Neural progenitor cell (in vitro differentiated cells): ENCODE results near the gene OLR1. TPM values are rescaled to one million over a fixed set of nuclear protein-coding genes. Genes with fewer than 3 reads are reported as not detected.

Experiments
- DNase-seq: peaks from one replicate; pipeline ENCODE4 v3.0.0-alpha.2; 2016; ENCODE audit warnings: low spot score
- H2AFZ ChIP-seq: fragments of 200-600 bp; sonication (generic); replicated peaks from 2 replicates; pipeline ENCODE4 v1.6.1; 2016; ENCODE audit warnings: antibody characterized with exemption
- H3F3A ChIP-seq: fragments of 200-600 bp; sonication (generic); 2 replicates; pipeline ENCODE4 v1.6.1; 2016; ENCODE audit warnings: antibody characterized with exemption, low read depth
- H3K27ac ChIP-seq: fragments of 200-600 bp; sonication (generic); 2 replicates; pipeline ENCODE4 v1.5.1; 2016; ENCODE audit warnings: mild to moderate bottlenecking
- H3K27me3 ChIP-seq: fragments of 200-600 bp; sonication (generic); 2 replicates; pipeline ENCODE4 v1.6.1; 2016; ENCODE audit warnings: mild to moderate bottlenecking, moderate library complexity
- H3K36me3 ChIP-seq: fragments of 200-600 bp; sonication (generic); 2 replicates; pipeline ENCODE4 v1.5.1; 2016
- H3K4me1 ChIP-seq: fragments of 200-600 bp; sonication (generic); 2 replicates; pipeline ENCODE4 v1.6.1; 2016; ENCODE audit warnings: mixed run types
- H3K4me2 ChIP-seq: fragments of 200-600 bp; sonication (generic); 2 replicates; pipeline ENCODE4 v1.6.1; 2016
- H3K4me3 ChIP-seq: fragments of 200-600 bp; sonication (generic); 2 replicates; pipeline ENCODE4 v1.5.1; 2016
- H3K79me2 ChIP-seq: fragments of 200-600 bp; sonication (generic); 2 replicates; pipeline ENCODE4 v1.6.1; 2016; ENCODE audit warnings: low read depth
- H3K9ac ChIP-seq: fragments of 200-600 bp; sonication (generic); 2 replicates; pipeline ENCODE4 v1.6.1; 2016
- H3K9me3 ChIP-seq: fragments of 200-600 bp; sonication (generic); 2 replicates; pipeline ENCODE4 v1.5.1; 2016; ENCODE audit warnings: low read depth
- H4K20me1 ChIP-seq: fragments of 200-600 bp; sonication (generic); 2 replicates; pipeline ENCODE4 v1.6.1; 2016; ENCODE audit warnings: low read depth
- H3K27ac Mint-ChIP-seq: 3 replicates; pipeline ENCODE4 v1.8.0; 2021; ENCODE audit warnings: mixed read lengths
- H3K27me3 Mint-ChIP-seq: 2 replicates; pipeline ENCODE4 v1.8.0; 2022; ENCODE audit warnings: low read depth, mild to moderate bottlenecking, inconsistent platforms, moderate library complexity, mixed read lengths; ENCODE audit not compliant: insufficient read depth
- H3K36me3 Mint-ChIP-seq: 3 replicates; pipeline ENCODE4 v1.8.0; 2021; ENCODE audit warnings: mixed read lengths
- H3K4me1 Mint-ChIP-seq: 3 replicates; pipeline ENCODE4 v1.8.0; 2021; ENCODE audit warnings: mixed read lengths
- H3K4me3 Mint-ChIP-seq: 3 replicates; pipeline ENCODE4 v1.8.0; 2021; ENCODE audit warnings: mild to moderate bottlenecking, moderate library complexity, mixed read lengths
- H3K9me3 Mint-ChIP-seq: 3 replicates; pipeline ENCODE4 v1.8.0; 2020; ENCODE audit warnings: mixed read lengths
- CTCF ChIP-seq: fragments of 200-600 bp; sonication (generic); IDR thresholded peaks from 2 replicates; pipeline ENCODE4 v1.5.1; 2017; ENCODE audit warnings: antibody characterized with exemption, mild to moderate bottlenecking
- EZH2 ChIP-seq: fragments of 200-600 bp; sonication (generic); IDR thresholded peaks from 2 replicates; pipeline ENCODE4 v1.6.1; 2017; ENCODE audit warnings: antibody characterized with exemption, mild to moderate bottlenecking, moderate library complexity
- EZH2phosphoT487 ChIP-seq: fragments of 200-600 bp; sonication (generic); IDR thresholded peaks from 2 replicates; pipeline ENCODE4 v1.6.1; 2017; ENCODE audit warnings: antibody characterized with exemption
- total RNA-seq: library from RNA; depleted of rRNA; stranded (reverse); fragments of >200 nt; gene quantifications from 2 replicates; pipeline ENCODE4 v1.2.3, GENCODE V29; 2015; ENCODE audit warnings: low replicate concordance

Gene OLR1
- total RNA-seq, 1 donor from 2014 or later: not detected

- no peaks in the 10 kb centered on the region for H3K36me3 ChIP-seq
- H3F3A ChIP-seq: peaks cover 30% of the 10 kb centered on the region
- H3K79me2 ChIP-seq: peaks cover 28% of the 10 kb centered on the region
- peak overlapping the region; percentile 68 for H3K27ac ChIP-seq
- H3K27me3 Mint-ChIP-seq: peaks cover 9% of the 10 kb centered on the region
- H3K27me3 ChIP-seq: no peaks in the 10 kb centered on the region
- H3K4me3 Mint-ChIP-seq: peak overlapping the region; percentile 95
- peak overlapping the region; percentile 81 for H2AFZ ChIP-seq
- H3K4me3 ChIP-seq: peak overlapping the region; percentile 76
- H3K4me1 ChIP-seq: peaks cover 7% of the 10 kb centered on the region
- no peaks in the 10 kb centered on the region for H3K9me3 Mint-ChIP-seq
- H3K9me3 ChIP-seq: no peaks in the 10 kb centered on the region
- DNase-seq: peak; percentile 72
- peaks cover 18% of the 10 kb centered on the region for H4K20me1 ChIP-seq
- H3K4me2 ChIP-seq: peak overlapping the region; percentile 88
- H3K4me1 Mint-ChIP-seq: peaks cover 16% of the 10 kb centered on the region
- H3K27ac Mint-ChIP-seq: peak overlapping the region; percentile 40
- H3K9ac ChIP-seq: peak overlapping the region; percentile 25
- no peak for TF ChIP-seq CTCF
- TF ChIP-seq EZH2: no peak
- no peak for TF ChIP-seq EZH2phosphoT487
- H3K36me3 Mint-ChIP-seq: peaks cover 3% of the 10 kb centered on the region
These were observed 41.5 kb upstream of the OLR1 start for GRCh38 chr12:10213168-10214135.

GRCh38 chr12:10212739-10213131 is 40.8 kb upstream of the OLR1 start, which contains the start of gene GABARAPL1:
Gene GABARAPL1 (plus strand): TSS chr12:10212877. CDS start chr12:10213130, 253 bp downstream.
- Histone ChIP-seq H3K4me1 (peaks cover 7% of the 10 kb centered on the region), H3K4me2 (peak within 1 kb of the TSS; percentile 88), H3K27ac (peak within 1 kb of the TSS; percentile 68), H2AFZ (peak within 1 kb of the TSS; percentile 81), H3K9me3 (no peaks in the 10 kb centered on the region), H3K36me3 (no peaks in the 10 kb centered on the region), H3K27me3 (no peaks in the 10 kb centered on the region), H3K9ac (peak within 1 kb of the TSS; percentile 25), H3K4me3 (peak within 1 kb of the TSS; percentile 76), H3F3A (peaks cover 30% of the 10 kb centered on the region), H4K20me1 (peaks cover 18% of the 10 kb centered on the region), H3K79me2 (peaks cover 28% of the 10 kb centered on the region)
- peak within 1 kb of the TSS; percentile 95 for H3K4me3 Mint-ChIP-seq
- H3K4me1 Mint-ChIP-seq: peaks cover 16% of the 10 kb centered on the region
- H3K27ac Mint-ChIP-seq: peak within 1 kb of the TSS; percentile 63
- peaks cover 9% of the 10 kb centered on the region for H3K27me3 Mint-ChIP-seq
- H3K9me3 Mint-ChIP-seq: no peaks in the 10 kb centered on the region
- no peaks in the 10 kb centered on the region for H3K36me3 Mint-ChIP-seq
- DNase-seq: peak; percentile 85
- TF ChIP-seq EZH2: no peak
- no peak for TF ChIP-seq CTCF
- no peak for TF ChIP-seq EZH2phosphoT487

GRCh38 chr12:10211940-10212738 is 40.2 kb upstream of the OLR1 start:
- H3K4me3 ChIP-seq: peak overlapping the region; percentile 76
- H3K9ac ChIP-seq: no peak overlapping the region
- DNase-seq: peak; percentile 93
- peak overlapping the region; percentile 68 for H3K27ac ChIP-seq
- Mint-ChIP-seq H3K36me3 (no peaks in the 10 kb centered on the region), H3K4me1 (peaks cover 16% of the 10 kb centered on the region), H3K4me3 (peak overlapping the region; percentile 95), H3K9me3 (no peaks in the 10 kb centered on the region), H3K27me3 (peaks cover 9% of the 10 kb centered on the region), H3K27ac (peak overlapping the region; percentile 63)
- H3K36me3 ChIP-seq: no peaks in the 10 kb centered on the region
- peaks cover 18% of the 10 kb centered on the region for H4K20me1 ChIP-seq
- H3K4me1 ChIP-seq: peaks cover 7% of the 10 kb centered on the region
- peak overlapping the region; percentile 88 for H3K4me2 ChIP-seq
- H3K79me2 ChIP-seq: peaks cover 28% of the 10 kb centered on the region
- H3K27me3 ChIP-seq: no peaks in the 10 kb centered on the region
- H3F3A ChIP-seq: peaks cover 30% of the 10 kb centered on the region
- H2AFZ ChIP-seq: peak overlapping the region; percentile 81
- no peak for TF ChIP-seq EZH2phosphoT487
- TF ChIP-seq CTCF: no peak
- TF ChIP-seq EZH2: no peak
- no peaks in the 10 kb centered on the region for H3K9me3 ChIP-seq
